GM12878 (cell line): ENCODE data around the gene AGBL4. TPM values are rescaled to one million over a fixed set of nuclear protein-coding genes. Genes with fewer than 3 reads are reported as not detected.

Experiments
- ATAC-seq: fragments of 200-7000 bp; cut with Tn5 transposase; 3 replicates; pipeline ENCODE4 v1.9.1; 2020; ENCODE audit warnings: mild to moderate bottlenecking, moderate library complexity
- BruUV-seq: library from RNA; stranded (reverse); fragments of 400-500 nt; replicated peaks from 2 replicates; lab custom pipeline; 2021; lab: Mats Ljungman, UMichigan
- CTCF ChIA-PET: fragments of 300-600 bp; sonication (Branson Sonifier 250); formaldehyde crosslinking; extraction: SDS; loops from one replicate; lab custom pipeline; 2021; ENCODE audit warnings: inconsistent platforms; lab: Yijun Ruan, JAX
- POLR2A ChIA-PET: fragments of 350-600 bp; formaldehyde crosslinking; extraction: SDS; loops from one replicate; lab custom pipeline; 2021; ENCODE audit warnings: inconsistent platforms; lab: Charles Lee
- RAD21 ChIA-PET: fragments of 300-600 bp; sonication (Branson Sonifier 250); formaldehyde crosslinking; loops from one replicate; lab custom pipeline; 2023; ENCODE audit warnings: antibody characterized with exemption; ENCODE audit not compliant: unreplicated experiment; lab: Charles Lee
- SMC1A ChIA-PET: fragments of 300-600 bp; sonication (Branson Sonifier 250); formaldehyde crosslinking; loops from one replicate; lab custom pipeline; 2023; ENCODE audit not compliant: unreplicated experiment, uncharacterized antibody; lab: Charles Lee
- DNase-seq: peaks from one replicate; pipeline ENCODE4 v3.0.0-alpha.2; 2011; ENCODE audit warnings: low read depth, low spot score
- FAIRE-seq: peaks from 3 replicates; lab custom pipeline; 2011; peaks lifted over from hg19 to GRCh38; lab: Jason Lieb, UNC
- H2AFZ ChIP-seq: 2 replicates; pipeline ENCODE4 v1.6.0; 2011; ENCODE audit warnings: low read depth, low read length, control low read depth; ENCODE audit not compliant: control insufficient read depth
- H3K27ac ChIP-seq: 2 replicates; pipeline ENCODE4 v1.5.1; 2011; ENCODE audit warnings: control low read depth; ENCODE audit not compliant: control insufficient read depth, insufficient read depth
- H3K27me3 ChIP-seq, 2 experiments: replicated peaks in 1 of 2; 2 replicates each; pipeline versions ENCODE4 v1.6.0 to v1.6.1; 2011; ENCODE audit warnings: low read length in 1 of 2; ENCODE audit not compliant: control insufficient read depth in 2 of 2, insufficient read depth in 2 of 2
- H3K36me3 ChIP-seq, 2 experiments: 2 replicates each; pipeline ENCODE4 v1.5.1; 2011; ENCODE audit warnings: low read length in 1 of 2; ENCODE audit not compliant: control insufficient read depth in 2 of 2, insufficient read depth in 2 of 2
- H3K4me1 ChIP-seq: 2 replicates; pipeline ENCODE4 v1.6.1; 2011; ENCODE audit warnings: mild to moderate bottlenecking, low read length, moderate library complexity, mixed read lengths; ENCODE audit not compliant: control insufficient read depth, insufficient read depth
- H3K4me2 ChIP-seq: 2 replicates; pipeline ENCODE4 v1.6.0; 2011; ENCODE audit warnings: control low read depth; ENCODE audit not compliant: control insufficient read depth, insufficient read depth
- H3K4me3 ChIP-seq: fragments of 200-600 bp; sonication (generic); 2 replicates; pipeline ENCODE4 v1.5.1; 2016
- H3K79me2 ChIP-seq: 2 replicates; pipeline ENCODE4 v1.6.0; 2011; ENCODE audit warnings: low read length; ENCODE audit not compliant: control insufficient read depth, insufficient read depth
- H3K9ac ChIP-seq: 2 replicates; pipeline ENCODE4 v1.8.0; 2011; ENCODE audit warnings: low read length, control low read depth, mixed read lengths; ENCODE audit not compliant: control insufficient read depth, insufficient read depth
- H3K9me3 ChIP-seq: replicated peaks from 3 replicates; pipeline ENCODE4 v1.5.1; 2011; ENCODE audit warnings: mild to moderate bottlenecking, low read length; ENCODE audit not compliant: control insufficient read depth, insufficient read depth
- H4K20me1 ChIP-seq: 2 replicates; pipeline ENCODE4 v1.6.0; 2011; ENCODE audit not compliant: control insufficient read depth, insufficient read depth
- ASH2L ChIP-seq: fragments of 300-600, 200-600 bp; sonication (generic); IDR thresholded peaks from 2 replicates; pipeline ENCODE4 v1.6.1; 2017; ENCODE audit warnings: low read depth, mild to moderate bottlenecking, borderline replicate concordance
- CHD4 ChIP-seq: fragments of 200-600 bp; sonication (generic); IDR thresholded peaks from 2 replicates; pipeline ENCODE4 v1.6.1; 2016; ENCODE audit warnings: mild to moderate bottlenecking
- HDAC2 ChIP-seq: fragments of 200-600 bp; sonication (generic); IDR thresholded peaks from 2 replicates; pipeline ENCODE4 v1.6.1; 2017
- JUND ChIP-seq: IDR thresholded peaks from 2 replicates; pipeline ENCODE4 v1.6.1; 2012; ENCODE audit warnings: low read depth, mild to moderate bottlenecking, low read length, improper control_type of control experiment, moderate library complexity
- KAT2A ChIP-seq: conservative IDR thresholded peaks from 2 replicates; pipeline ENCODE4 v1.6.1; 2011; ENCODE audit warnings: low read depth, low read length; ENCODE audit not compliant: control insufficient read depth
- KLF5 ChIP-seq: fragments of 450-650 bp; IDR thresholded peaks from 2 replicates; pipeline ENCODE4 v1.6.1; 2014; ENCODE audit warnings: mild to moderate bottlenecking; ENCODE audit not compliant: partially characterized antibody
- MAX ChIP-seq: IDR thresholded peaks from 2 replicates; pipeline ENCODE4 v1.6.1; 2012; ENCODE audit warnings: low read depth, low read length, improper control_type of control experiment
- MEF2B ChIP-seq: fragments of 450-650 bp; IDR thresholded peaks from 2 replicates; pipeline ENCODE4 v1.6.1; 2018; ENCODE audit warnings: mild to moderate bottlenecking, moderate library complexity; ENCODE audit not compliant: partially characterized antibody, poor library complexity, severe bottlenecking
- NRF1 ChIP-seq: conservative IDR thresholded peaks from 2 replicates; pipeline ENCODE4 v1.6.1; 2011; ENCODE audit warnings: mild to moderate bottlenecking, low read depth, low read length, improper control_type of control experiment
- PAX8 ChIP-seq: fragments of 450-650 bp; IDR thresholded peaks from 2 replicates; pipeline ENCODE4 v1.6.1; 2017; ENCODE audit warnings: mild to moderate bottlenecking, moderate library complexity
- REST ChIP-seq: IDR thresholded peaks from 2 replicates; pipeline ENCODE4 v1.6.1; 2012; ENCODE audit warnings: mild to moderate bottlenecking, low read depth, low read length
- WRNIP1 ChIP-seq: IDR thresholded peaks from 2 replicates; pipeline ENCODE4 v1.6.1; 2011; ENCODE audit warnings: low read depth, low read length, improper control_type of control experiment, borderline replicate concordance
- WGBS: methylation state at CpG from one replicate; pipeline ENCODE4 v1.1.6; 2016; ENCODE audit warnings: low lambda C conversion rate; ENCODE audit not compliant: insufficient replicate concordance, insufficient coverage; ENCODE audit errors: missing lambda C conversion rate; 5-methylcytosine and 5-hydroxymethylcytosine counted together
- in situ Hi-C: fragments of 300-500 bp; cut with MboI; formaldehyde crosslinking; loops from 9 replicates; pipeline ENCODE4 v1.14.3; 2018; ENCODE audit warnings: mixed read lengths
- intact Hi-C: fragments of 100-400 bp; cut with micrococcal nuclease; formaldehyde crosslinking; loops from one replicate; pipeline ENCODE4 v1.14.2; 2022; ENCODE audit not compliant: unreplicated experiment
- polyA plus RNA-seq, 11 experiments: library from polyadenylated mRNA; depleted of rRNA in 4 of 11; unstranded in 6 of 11; stranded (reverse) in 5 of 11; fragments of >200 nt; fragmentation: Nextera tagmentation in 4 of 11; fragmentation: Illumina TruSeq in 1 of 11; extraction: Ambion mirVana in 4 of 11; extraction: Trizol in 1 of 11; gene quantifications; 1 replicate in 1 of 11; 2 replicates in 10 of 11; pipeline versions ENCODE4 v1.2.1 to v1.2.3, GENCODE V29; 2011 to 2016; ENCODE audit warnings: inconsistent platforms in 2 of 11, missing spikeins in 2 of 11, low read depth in 1 of 11
- total RNA-seq, 4 experiments: library from RNA; depleted of rRNA in 3 of 4; stranded (reverse); fragments of >200 nt in 3 of 4; fragmentation: Illumina TruSeq in 1 of 4; extraction: Trizol in 1 of 4; gene quantifications; 2 replicates each; pipeline versions ENCODE4 v1.2.1 to v1.2.3, GENCODE V29; 2013 to 2021

Gene AGBL4
- total and polyA plus RNA-seq, 10 of the 15 experiments (the other 5 are each of a cell fraction or from before 2014, with no cell fraction given): 0.31 TPM; not detected in 9

GRCh38 chr1:48948562-48948961, 1075.2 kb downstream of the AGBL4 start:
- ChIA-PET CTCF (no interaction called here), SMC1A (no interaction called here), POLR2A (no interaction called here)
- no peaks in the 10 kb centered on the region for H3K36me3 ChIP-seq
- no peaks in the 10 kb centered on the region for H3K4me1 ChIP-seq
- in situ Hi-C loops: no loop called here
- H3K4me2 ChIP-seq: no peak overlapping the region
- FAIRE-seq: no peak
- no peaks in the 10 kb centered on the region for H4K20me1 ChIP-seq
- DNase-seq: no peak
- ATAC-seq: no peak
- H3K27ac ChIP-seq: no peak overlapping the region
- intact Hi-C loops: no loop called here
- H3K9me3 ChIP-seq: no peaks in the 10 kb centered on the region
- no peaks in the 10 kb centered on the region for H3K79me2 ChIP-seq
- WGBS: 0% methylated on average over 1 of the region's 1 CpG
- no peak for TF ChIP-seq CHD4
- no peak for TF ChIP-seq ASH2L
- no peak for TF ChIP-seq PAX8
- TF ChIP-seq MAX: no peak
- TF ChIP-seq, all 136 proteins: peak for 0
- H3K27me3 ChIP-seq: no peaks in the 10 kb centered on the region
- RAD21 ChIA-PET: no interaction called here
- no TSS peak for BruUV-seq
- H3K4me3 ChIP-seq: no peak overlapping the region
- H3K9ac ChIP-seq: no peak overlapping the region
- H2AFZ ChIP-seq: no peak overlapping the region

DNA sequence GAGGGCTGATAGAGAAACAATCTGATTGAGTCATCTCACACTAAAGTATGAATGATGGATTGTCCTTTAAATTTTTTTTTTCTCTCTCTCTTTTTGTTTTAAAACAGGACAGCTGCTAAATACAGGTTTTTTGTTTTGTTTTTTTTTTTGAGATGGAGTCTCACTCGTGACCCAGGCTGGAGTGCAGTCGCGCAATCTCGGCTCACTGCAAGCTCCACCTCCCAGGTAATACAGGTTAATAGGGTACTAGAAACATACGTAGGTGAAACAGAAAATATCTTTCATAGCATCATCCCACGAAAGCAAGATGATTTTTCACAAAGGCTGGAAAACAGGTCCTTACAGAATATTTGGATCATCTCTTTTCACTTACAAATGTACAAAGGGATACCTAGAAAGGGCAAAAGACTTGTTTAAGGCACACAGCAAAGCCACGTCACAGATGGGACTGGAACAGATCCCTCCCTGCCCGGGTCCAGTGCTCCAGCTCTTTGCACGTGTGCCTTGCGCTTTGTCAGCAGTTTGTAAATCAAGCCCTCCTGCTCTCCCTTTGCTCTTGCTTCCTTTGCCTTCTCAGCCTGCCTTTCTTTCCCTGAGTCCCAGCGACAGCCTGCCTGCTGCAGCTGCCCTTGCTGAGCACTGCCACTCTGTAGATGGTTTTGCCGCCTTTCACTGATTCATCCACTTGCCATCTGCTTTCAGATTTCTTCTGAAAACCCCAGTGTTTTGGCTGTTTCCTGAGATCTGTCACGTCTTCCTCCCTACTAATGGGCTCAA, 1075.8 kb downstream of the AGBL4 start:
- no peak overlapping the region for H3K4me3 ChIP-seq
- WGBS: 23% methylated on average over 13 of the region's 13 CpGs
- H3K9ac ChIP-seq: no peak overlapping the region
- no peaks in the 10 kb centered on the region for H3K9me3 ChIP-seq
- BruUV-seq: no TSS peak
- no peak for FAIRE-seq
- H3K27me3 ChIP-seq: no peaks in the 10 kb centered on the region
- no peak for ATAC-seq
- H3K4me2 ChIP-seq: no peak overlapping the region
- no peak overlapping the region for H2AFZ ChIP-seq
- ChIA-PET CTCF (no interaction called here), SMC1A (no interaction called here), POLR2A (no interaction called here), RAD21 (no interaction called here)
- H4K20me1 ChIP-seq: no peaks in the 10 kb centered on the region
- in situ Hi-C loops (no loop called here), intact Hi-C loops (no loop called here)
- H3K4me1 ChIP-seq: no peaks in the 10 kb centered on the region
- DNase-seq: no peak
- H3K79me2 ChIP-seq: no peaks in the 10 kb centered on the region
- H3K36me3 ChIP-seq: no peaks in the 10 kb centered on the region
- TF ChIP-seq KAT2A (no peak), NRF1 (no peak), JUND (no peak), HDAC2 (no peak), KLF5 (no peak), MEF2B (no peak), REST (no peak), WRNIP1 (no peak)
- no peak overlapping the region for H3K27ac ChIP-seq
